IPS DF 6.9 (cell line): ENCODE measurements around the gene ORAI2.
"Not testable (repeated sequence)": the region's sequence is repeated elsewhere in the genome, so short reads cannot be mapped to it uniquely, and the experiment has no call there.

Experiments
- DNase-seq: peaks from one replicate; pipeline ENCODE4 v3.0.0-alpha.2; 2013; ENCODE audit warnings: low read depth, low spot score
- H3K27ac ChIP-seq: one replicate; pipeline ENCODE4 v1.5.1; 2013; ENCODE audit warnings: low read length, control low read depth
- H3K27me3 ChIP-seq: 2 replicates; pipeline ENCODE4 v1.6.1; 2013; ENCODE audit warnings: mild to moderate bottlenecking, low read length; ENCODE audit not compliant: control insufficient read depth, insufficient read depth
- H3K36me3 ChIP-seq: 2 replicates; pipeline ENCODE4 v1.6.1; 2013; ENCODE audit warnings: low read length; ENCODE audit not compliant: control insufficient read depth, insufficient read depth
- H3K4me1 ChIP-seq: 2 replicates; pipeline ENCODE4 v1.6.1; 2013; ENCODE audit warnings: low read length; ENCODE audit not compliant: control insufficient read depth, insufficient read depth
- H3K4me3 ChIP-seq: 2 replicates; pipeline ENCODE4 v1.5.1; 2013; ENCODE audit warnings: mild to moderate bottlenecking, low read length
- H3K9me3 ChIP-seq: 2 replicates; pipeline ENCODE4 v1.6.1; 2013; ENCODE audit warnings: low read length, inconsistent platforms; ENCODE audit not compliant: control insufficient read depth, insufficient read depth
- WGBS: extraction: QIAGEN DNeasy Blood & Tissue Kit; methylation state at CpG from one replicate; pipeline ENCODE4 v1.1.7; 2013; ENCODE audit warnings: mixed read lengths, missing lambda C conversion rate; ENCODE audit not compliant: insufficient read length, insufficient coverage; 5-methylcytosine and 5-hydroxymethylcytosine counted together

ORAI2 gene

DNA sequence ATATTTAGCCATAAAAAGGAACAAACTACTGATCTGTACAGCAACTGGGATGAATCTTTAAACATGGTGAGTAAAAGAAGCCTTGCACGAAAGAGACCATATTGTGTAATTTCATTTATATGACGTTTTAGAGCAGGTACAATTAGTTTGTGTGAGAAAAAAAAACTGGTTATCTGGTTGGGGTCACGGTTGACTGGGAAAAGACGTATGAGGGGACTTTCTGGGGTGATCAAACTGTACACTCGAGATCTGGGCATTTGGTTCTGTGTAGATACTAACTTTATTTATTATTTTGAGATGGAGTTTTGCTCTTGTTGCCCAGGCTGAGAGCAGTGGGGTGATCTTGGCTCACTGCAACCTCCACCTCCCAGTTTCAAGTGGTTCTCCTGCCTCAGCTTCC is 33.0 kb upstream of the ORAI2 start:
- Histone ChIP-seq H3K4me1 (no peaks in the 10 kb centered on the region), H3K27ac (no peak overlapping the region), H3K9me3 (no peaks in the 10 kb centered on the region), H3K36me3 (peaks cover 4% of the 10 kb centered on the region; the same call in 1 of the 2 replicates), H3K27me3 (no peaks in the 10 kb centered on the region), H3K4me3 (no peak overlapping the region)
- WGBS = no CpG with 5 or more reads among the region's 5 CpGs
- no peak for DNase-seq

DNA sequence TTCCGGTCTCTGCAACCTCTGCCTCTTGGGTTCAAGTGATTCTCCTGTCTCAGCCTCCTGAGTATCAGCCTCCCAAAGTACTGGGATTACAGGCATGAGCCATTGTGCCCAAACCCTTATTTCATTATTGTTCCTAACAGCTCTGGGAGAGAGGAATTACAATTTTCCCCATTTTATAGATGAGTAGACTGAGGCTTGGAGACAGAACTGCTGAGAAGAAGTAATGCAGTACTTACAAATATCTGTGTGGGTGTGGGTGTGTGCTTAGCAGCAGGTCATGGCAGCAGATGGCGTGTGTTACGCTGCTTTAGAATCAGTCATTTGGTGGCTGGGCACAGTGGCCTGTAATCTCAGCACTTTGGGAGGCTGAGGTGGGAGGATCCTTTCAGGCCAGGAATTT is 29.8 kb upstream of the ORAI2 start:
- Histone ChIP-seq H3K4me3 (no peak overlapping the region), H3K9me3 (no peaks in the 10 kb centered on the region), H3K4me1 (no peaks in the 10 kb centered on the region), H3K36me3 (peaks cover 24% of the 10 kb centered on the region), H3K27ac (no peak overlapping the region), H3K27me3 (no peaks in the 10 kb centered on the region)
- no CpG with 5 or more reads among the region's 3 CpGs for WGBS
- DNase-seq = no peak

- no peak for DNase-seq
- no peaks in the 10 kb centered on the region for H3K4me1 ChIP-seq
- no peaks in the 10 kb centered on the region for H3K27me3 ChIP-seq
- H3K27ac ChIP-seq = no peak overlapping the region
- WGBS = no CpG with 5 or more reads among the region's 15 CpGs
- no peaks in the 10 kb centered on the region for H3K9me3 ChIP-seq
- peaks cover 23% of the 10 kb centered on the region for H3K36me3 ChIP-seq
- no peak overlapping the region for H3K4me3 ChIP-seq
These were observed 29.1 kb upstream of the ORAI2 start for GRCh38 chr7:102404005-102404861.

GRCh38 chr7:102404862-102405188 is 28.6 kb upstream of the ORAI2 start:
- peaks cover 22% of the 10 kb centered on the region for H3K36me3 ChIP-seq
- H3K4me3 ChIP-seq, H3K27ac ChIP-seq, H3K4me1 ChIP-seq, DNase-seq, H3K9me3 ChIP-seq, H3K27me3 ChIP-seq: not testable (repeated sequence)
- WGBS = no CpG with 5 or more reads among the region's 5 CpGs

- Histone ChIP-seq H3K9me3 (peaks cover 2% of the 10 kb centered on the region; the same call in 1 of the 2 replicates), H3K27ac (no peak overlapping the region), H3K4me1 (no peaks in the 10 kb centered on the region), H3K4me3 (no peak overlapping the region), H3K36me3 (peaks cover 27% of the 10 kb centered on the region), H3K27me3 (no peaks in the 10 kb centered on the region)
- no CpG with 5 or more reads among the region's 6 CpGs for WGBS
- no peak for DNase-seq
These were observed 25.5 kb upstream of the ORAI2 start for GRCh38 chr7:102407910-102408309.

DNA sequence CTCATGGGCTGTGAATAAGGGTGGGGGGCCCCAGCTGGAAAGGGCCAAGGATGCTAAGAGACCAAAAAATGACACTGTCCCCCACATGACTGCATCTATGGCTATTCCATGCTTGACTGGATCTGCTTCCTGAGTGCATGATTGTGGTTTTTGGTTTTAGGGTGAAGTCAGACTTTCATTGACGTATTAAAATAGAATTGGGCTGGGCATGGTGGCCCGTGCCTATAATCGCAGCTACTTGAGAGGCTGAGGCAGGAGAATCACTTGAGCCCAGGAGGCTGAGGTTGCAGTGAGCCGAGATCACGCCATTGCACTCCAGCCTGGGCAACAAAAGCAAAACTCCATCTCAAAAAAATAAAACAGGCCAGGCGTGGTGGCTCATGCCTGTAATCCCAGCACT is 24.8 kb upstream of the ORAI2 start:
- DNase-seq, H3K9me3 ChIP-seq, H3K4me1 ChIP-seq, H3K27me3 ChIP-seq, H3K27ac ChIP-seq, H3K4me3 ChIP-seq: not testable (repeated sequence)
- no CpG with 5 or more reads among the region's 6 CpGs for WGBS
- peaks cover 27% of the 10 kb centered on the region for H3K36me3 ChIP-seq

- H3K4me1 ChIP-seq = no peaks in the 10 kb centered on the region
- no CpG with 5 or more reads among the region's 4 CpGs for WGBS
- H3K27ac ChIP-seq = no peak overlapping the region
- DNase-seq = no peak
- no peaks in the 10 kb centered on the region for H3K27me3 ChIP-seq
- H3K4me3 ChIP-seq = no peak overlapping the region
- peaks cover 27% of the 10 kb centered on the region for H3K36me3 ChIP-seq
- H3K9me3 ChIP-seq = peaks cover 2% of the 10 kb centered on the region; the same call in 1 of the 2 replicates
These were observed 24.0 kb upstream of the ORAI2 start for GRCh38 chr7:102409340-102409739.

DNA sequence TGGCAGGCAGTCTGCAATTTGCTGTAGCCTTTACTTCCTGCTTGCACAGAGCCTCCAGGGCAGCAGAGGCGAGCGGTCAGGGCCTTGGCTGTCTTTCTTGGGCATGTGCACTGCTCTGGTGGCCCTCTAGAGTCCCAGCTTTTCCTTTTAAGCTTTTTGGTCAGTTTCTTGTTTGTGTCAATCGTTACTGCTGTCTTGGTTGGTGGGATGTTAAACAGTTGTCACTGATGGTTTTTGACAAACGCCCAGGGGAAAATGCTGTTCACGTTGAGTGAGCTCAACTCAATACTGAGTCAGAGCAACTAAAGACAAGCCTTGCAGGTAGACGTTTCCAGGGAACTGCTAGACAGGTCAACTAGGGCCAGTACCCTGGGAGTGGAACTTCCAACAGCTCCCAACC is 23.3 kb upstream of the ORAI2 start:
- no peaks in the 10 kb centered on the region for H3K4me1 ChIP-seq
- no peak for DNase-seq
- peaks cover 2% of the 10 kb centered on the region; the same call in 1 of the 2 replicates for H3K9me3 ChIP-seq
- H3K27ac ChIP-seq = no peak overlapping the region
- no peaks in the 10 kb centered on the region for H3K27me3 ChIP-seq
- no peak overlapping the region for H3K4me3 ChIP-seq
- WGBS = no CpG with 5 or more reads among the region's 6 CpGs
- peaks cover 27% of the 10 kb centered on the region for H3K36me3 ChIP-seq

DNA sequence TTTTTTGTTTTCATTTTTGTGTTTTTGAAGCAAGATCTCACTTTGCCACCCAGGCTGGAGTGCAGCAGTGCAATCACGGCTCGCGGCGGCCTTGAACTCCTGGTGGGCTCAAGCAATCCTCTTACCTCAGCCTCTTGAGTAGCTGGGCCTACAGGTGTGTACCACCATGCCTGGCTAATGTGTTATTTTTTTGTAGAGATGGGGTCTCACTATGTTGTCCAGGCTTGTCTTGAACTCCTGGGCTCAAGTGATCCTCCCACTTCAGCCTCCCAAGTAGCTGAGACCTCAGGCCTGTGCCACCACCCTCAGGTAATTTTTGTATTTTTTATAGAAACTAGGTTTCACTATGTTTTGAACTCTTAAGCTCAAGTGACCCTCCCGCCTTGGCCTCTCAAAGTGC is 22.5 kb upstream of the ORAI2 start:
- DNase-seq = no peak
- H3K9me3 ChIP-seq = peaks cover 2% of the 10 kb centered on the region; the same call in 1 of the 2 replicates
- WGBS = no CpG with 5 or more reads among the region's 5 CpGs
- no peaks in the 10 kb centered on the region for H3K4me1 ChIP-seq
- H3K36me3 ChIP-seq = peaks cover 25% of the 10 kb centered on the region
- no peak overlapping the region for H3K4me3 ChIP-seq
- H3K27me3 ChIP-seq = no peaks in the 10 kb centered on the region
- H3K27ac ChIP-seq = no peak overlapping the region

- Histone ChIP-seq H3K4me1 (no peaks in the 10 kb centered on the region), H3K36me3 (peaks cover 16% of the 10 kb centered on the region), H3K27me3 (no peaks in the 10 kb centered on the region), H3K4me3 (no peak overlapping the region), H3K27ac (no peak overlapping the region), H3K9me3 (peaks cover 2% of the 10 kb centered on the region; the same call in 1 of the 2 replicates)
- WGBS = no CpG with 5 or more reads among the region's 6 CpGs
- no peak for DNase-seq
These were observed 20.8 kb upstream of the ORAI2 start for GRCh38 chr7:102412548-102412947.

DNA sequence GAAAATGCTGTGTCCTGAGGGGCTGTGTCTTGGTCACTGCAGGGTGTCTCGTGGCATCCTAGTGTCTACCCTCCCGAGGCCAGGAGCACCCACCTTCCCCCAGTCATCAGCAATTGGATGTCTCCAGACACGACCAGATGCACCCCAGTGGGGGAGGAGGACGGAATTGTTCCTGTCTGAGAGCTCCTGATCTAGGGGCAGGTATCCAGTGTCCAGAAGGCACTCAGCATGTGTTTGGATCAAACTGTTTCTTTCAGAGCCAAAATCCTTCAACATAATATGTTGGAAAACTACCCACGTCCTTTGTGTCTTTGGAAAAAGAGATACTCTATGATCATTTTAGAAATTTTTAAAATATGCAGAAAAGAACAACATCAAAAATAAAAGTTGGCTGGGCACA is 20.3 kb upstream of the ORAI2 start:
- no peak for DNase-seq
- no peaks in the 10 kb centered on the region for H3K27me3 ChIP-seq
- WGBS = no CpG with 5 or more reads among the region's 5 CpGs
- H3K9me3 ChIP-seq = peaks cover 2% of the 10 kb centered on the region; the same call in 1 of the 2 replicates
- no peak overlapping the region for H3K4me3 ChIP-seq
- H3K27ac ChIP-seq = no peak overlapping the region
- no peaks in the 10 kb centered on the region for H3K4me1 ChIP-seq
- peaks cover 11% of the 10 kb centered on the region for H3K36me3 ChIP-seq
